Left forelimb (tissue), 1 donor: ENCODE measurements around the gene RAB33B.

Source experiments
- DNase-seq: peaks from one replicate; pipeline ENCODE4 v3.0.0-alpha.2; 2018; ENCODE audit warnings: low spot score

RAB33B gene

GRCh38 chr4:139508581-139509237 is 54.8 kb downstream of the RAB33B start:
- no peak for DNase-seq

DNA sequence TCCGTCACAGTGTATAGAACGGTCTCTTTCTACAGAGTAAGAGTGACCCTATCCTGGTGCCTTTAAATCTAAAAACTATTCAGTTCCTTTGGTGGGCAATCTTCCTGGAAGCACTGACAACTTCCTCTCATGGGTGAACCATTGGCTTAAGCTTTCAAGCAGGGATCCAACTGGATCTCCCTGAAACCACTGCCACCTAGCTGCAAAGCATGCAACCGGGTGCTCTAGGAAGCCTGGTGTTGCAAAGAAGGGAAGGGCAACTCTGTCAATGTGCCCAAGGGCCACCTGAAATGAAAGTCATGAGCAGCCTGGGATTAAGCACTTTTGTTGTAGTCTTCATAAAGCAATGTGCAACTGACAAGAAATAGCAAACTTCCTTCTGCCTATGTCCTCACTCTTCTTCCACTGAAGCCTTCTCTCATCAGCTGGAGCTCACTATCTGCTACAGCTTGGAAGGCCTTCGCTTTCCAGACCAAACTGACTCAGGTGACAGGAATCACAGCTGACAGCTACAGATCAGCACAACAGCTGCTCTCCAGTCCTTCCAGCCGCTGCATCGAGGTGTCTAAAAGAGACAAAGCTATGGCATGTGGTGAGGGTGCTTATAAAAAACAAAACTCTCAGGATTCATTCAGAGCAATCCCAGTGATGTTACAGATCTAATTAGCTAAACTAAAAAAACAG is 55.9 kb downstream of the RAB33B start:
- no peak for DNase-seq

DNA sequence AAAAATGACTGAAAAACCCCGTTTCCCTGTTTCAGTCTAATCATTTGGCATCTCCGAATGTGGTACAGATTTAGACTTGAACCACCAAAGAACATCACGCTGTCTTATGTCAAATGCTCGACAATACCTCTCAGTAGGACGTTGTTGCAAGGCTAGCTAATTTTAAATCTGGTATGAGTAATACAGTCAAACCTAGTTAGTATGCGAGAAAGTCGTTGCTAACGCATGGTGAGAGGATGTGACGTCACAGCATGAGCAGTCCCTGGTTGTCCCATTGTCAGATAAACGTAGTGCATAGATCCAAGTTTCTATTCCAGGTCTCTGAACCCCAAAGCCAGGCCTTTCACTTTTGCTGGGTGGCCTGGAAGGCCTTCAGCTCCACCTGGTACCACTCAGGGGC is 57.4 kb downstream of the RAB33B start:
- no peak for DNase-seq

DNA sequence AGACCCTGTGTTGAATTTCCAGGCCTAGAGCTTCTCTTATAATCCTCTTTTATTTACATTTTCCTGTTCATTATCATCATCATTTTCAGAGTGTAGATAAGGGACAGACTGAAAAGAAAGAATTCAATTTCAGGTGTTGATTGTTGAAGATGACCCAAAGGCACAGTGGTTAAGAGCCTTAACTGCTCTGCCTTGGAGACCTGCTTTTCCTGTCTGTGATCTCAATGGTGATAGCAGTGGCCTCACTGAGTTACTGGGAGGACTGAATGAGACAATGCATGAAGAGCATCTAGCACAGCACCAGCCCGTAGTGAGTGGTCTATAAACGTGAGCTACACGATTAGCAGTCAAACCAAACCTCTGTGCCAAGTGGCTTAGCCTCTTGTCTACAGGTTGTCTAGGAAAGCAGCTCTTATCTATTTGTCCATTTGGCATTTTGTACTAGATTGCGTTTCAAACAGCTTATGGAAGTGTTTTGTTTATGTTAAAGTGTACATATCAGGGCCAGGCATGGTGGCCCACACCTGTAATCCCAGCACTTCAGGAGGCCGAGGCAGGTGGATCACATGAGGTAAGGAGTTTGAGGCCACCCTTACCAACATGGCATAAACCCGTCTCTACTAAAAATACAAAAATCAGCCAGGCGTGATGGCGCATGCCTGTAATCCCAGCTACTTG is 60.6 kb downstream of the RAB33B start:
- no peak for DNase-seq

GRCh38 chr4:139515531-139515958 is 61.6 kb downstream of the RAB33B start:
- no peak for DNase-seq

DNA sequence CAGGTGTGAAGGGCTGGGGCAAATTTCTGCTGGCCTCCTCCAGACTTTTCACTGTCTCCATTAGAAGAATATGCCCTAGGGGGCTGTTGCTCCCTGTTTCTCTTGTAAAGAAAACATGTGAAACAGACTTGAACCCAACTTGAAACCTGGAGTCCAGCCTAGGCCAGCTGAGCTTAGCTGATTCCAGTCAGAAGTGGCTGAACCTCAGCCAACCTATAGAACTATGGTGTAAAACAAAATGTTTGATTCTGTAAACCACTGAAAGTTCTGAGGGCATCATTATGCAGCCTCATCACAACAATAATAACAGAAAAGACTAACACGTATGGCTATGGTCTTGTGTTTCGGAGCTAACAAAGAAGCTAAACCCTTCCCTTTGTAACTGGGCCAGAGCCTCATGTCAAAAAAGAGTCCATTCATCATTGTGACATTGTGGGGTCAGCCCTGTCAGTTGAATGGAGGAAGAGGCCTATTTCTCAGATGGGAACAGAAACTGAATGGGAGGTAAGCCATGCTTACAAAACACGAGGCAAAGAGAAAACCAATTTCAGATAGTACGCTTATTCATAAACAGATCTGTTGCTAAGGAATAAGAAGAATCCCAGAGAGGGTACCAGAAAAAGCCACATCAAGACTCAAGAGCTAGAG is 68.0 kb downstream of the RAB33B start:
- DNase-seq = no peak

GRCh38 chr4:139522457-139522856 is 68.5 kb downstream of the RAB33B start:
- DNase-seq = no peak

GRCh38 chr4:139523076-139523475 is 69.2 kb downstream of the RAB33B start:
- no peak for DNase-seq

DNA sequence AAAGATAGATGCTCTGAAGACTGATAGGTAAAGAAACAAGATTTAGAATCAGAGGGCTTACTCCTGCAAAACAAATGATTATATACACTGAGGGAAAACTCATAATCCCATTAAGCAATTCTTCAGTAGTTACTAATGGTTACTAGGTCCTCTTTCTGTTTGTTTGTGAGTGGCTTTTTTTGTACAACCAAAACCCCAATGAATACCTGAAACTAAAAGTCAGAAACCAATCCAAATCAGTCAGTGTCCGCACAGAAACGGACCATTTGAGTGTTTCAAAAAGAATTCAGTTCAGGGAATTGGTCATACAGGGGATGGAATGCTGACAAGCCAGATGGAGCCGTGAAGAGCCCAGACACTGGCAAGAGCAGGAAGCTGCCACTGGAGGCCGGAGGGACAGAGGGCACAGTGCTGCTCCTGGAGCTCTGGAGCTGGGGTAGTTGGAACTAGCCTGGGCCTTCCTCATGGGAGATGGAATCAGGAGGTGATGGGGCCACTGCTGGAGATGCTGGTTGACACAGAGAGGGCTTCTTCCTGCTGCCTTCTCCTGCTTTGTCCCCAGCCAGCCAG is 70.2 kb downstream of the RAB33B start:
- no peak for DNase-seq

GRCh38 chr4:139525414-139525813 is 71.5 kb downstream of the RAB33B start:
- no peak for DNase-seq
